HepG2 (cell line): ENCODE results near the gene PSME3IP1. TPM values are rescaled to one million over a fixed set of nuclear protein-coding genes. Genes with fewer than 3 reads are reported as not detected.

Source experiments
- ATAC-seq: fragments of 200-7000 bp; cut with Tn5 transposase; 3 replicates; pipeline ENCODE4 v1.9.1; 2020; ENCODE audit warnings: mild to moderate bottlenecking, moderate library complexity
- BruUV-seq: library from RNA; stranded (reverse); fragments of 400-500 nt; replicated peaks from 2 replicates; lab custom pipeline; 2021; lab: Mats Ljungman, UMichigan
- CTCF ChIA-PET: fragments of 300-600 bp; formaldehyde crosslinking; extraction: SDS; loops from one replicate; lab custom pipeline; 2021; ENCODE audit warnings: low total read pairs, inconsistent platforms, low intra/inter-chr PET ratio; lab: Yijun Ruan, JAX
- POLR2A ChIA-PET: fragments of 350-600 bp; sonication (Branson Sonifier 250); formaldehyde crosslinking; loops from one replicate; lab custom pipeline; 2020; ENCODE audit warnings: antibody characterized with exemption, inconsistent platforms; lab: Yijun Ruan, JAX
- DNase-seq: peaks from one replicate; pipeline ENCODE4 v3.0.0-alpha.2; 2015; ENCODE audit warnings: low spot score
- FAIRE-seq: peaks from 3 replicates; lab custom pipeline; 2011; peaks lifted over from hg19 to GRCh38; lab: Jason Lieb, UNC
- H2AFZ ChIP-seq: one replicate; pipeline ENCODE4 v1.6.1; 2011; ENCODE audit warnings: low read length, inconsistent platforms
- H3K27ac ChIP-seq: fragments of 300-600 bp; 3 replicates; pipeline ENCODE4 v1.8.0; 2011; ENCODE audit warnings: mixed run types, mild to moderate bottlenecking, mixed read lengths, low read length, inconsistent platforms; ENCODE audit not compliant: insufficient read depth; ENCODE audit errors: extremely low read length
- H3K27me3 ChIP-seq, 2 experiments: fragments of 200-600 bp in 1 of 2; 2 replicates in 1 of 2; 3 replicates in 1 of 2; pipeline versions ENCODE4 v1.6.0 to v1.8.0; 2011; ENCODE audit warnings: low read length in 2 of 2, mild to moderate bottlenecking in 2 of 2, moderate library complexity in 2 of 2, inconsistent platforms in 1 of 2; ENCODE audit not compliant: insufficient read depth in 2 of 2, control insufficient read depth in 1 of 2
- H3K36me3 ChIP-seq, 2 experiments: fragments of 200-600 bp in 1 of 2; replicated peaks in 1 of 2; 2 replicates in 1 of 2; 3 replicates in 1 of 2; pipeline versions ENCODE4 v1.5.1 to v1.8.0; 2011; ENCODE audit warnings: low read length in 2 of 2, inconsistent platforms in 1 of 2; ENCODE audit not compliant: insufficient read depth in 2 of 2, control insufficient read depth in 1 of 2
- H3K4me1 ChIP-seq: 2 replicates; pipeline ENCODE4 v1.5.1; 2012; ENCODE audit warnings: low read length, inconsistent platforms; ENCODE audit not compliant: insufficient read depth
- H3K4me2 ChIP-seq: 2 replicates; pipeline ENCODE4 v1.6.0; 2011; ENCODE audit warnings: low read depth, low read length, inconsistent platforms
- H3K4me3 ChIP-seq, 3 experiments: fragments of 200-600 bp in 1 of 3; sonication (generic), shearing (Covaris generic) in 1 of 3; replicated peaks in 1 of 3; 2 replicates each; pipeline ENCODE4 v1.5.1; 2011 to 2016; ENCODE audit warnings: low read length in 3 of 3, inconsistent platforms in 2 of 3, low read depth in 2 of 3, mild to moderate bottlenecking in 2 of 3, control low read depth in 1 of 3, mixed read lengths in 1 of 3; ENCODE audit not compliant: insufficient read depth in 1 of 3
- H3K79me2 ChIP-seq: one replicate; pipeline ENCODE4 v1.6.1; 2011; ENCODE audit warnings: low read length, inconsistent platforms; ENCODE audit not compliant: insufficient read depth
- H3K9ac ChIP-seq: 2 replicates; pipeline ENCODE4 v1.6.0; 2011; ENCODE audit warnings: mild to moderate bottlenecking, low read depth, low read length, inconsistent platforms; ENCODE audit not compliant: insufficient read depth
- H3K9me3 ChIP-seq: 2 replicates; pipeline ENCODE4 v1.5.1; 2012; ENCODE audit warnings: mild to moderate bottlenecking, low read length
- H4K20me1 ChIP-seq: 2 replicates; pipeline ENCODE4 v1.6.0; 2011; ENCODE audit warnings: inconsistent platforms, mild to moderate bottlenecking, low read length, moderate library complexity; ENCODE audit not compliant: insufficient read depth
- BCL3 ChIP-seq: sonication (generic); formaldehyde crosslinking; IDR thresholded peaks from 2 replicates; pipeline ENCODE4 v1.5.1; 2020; ENCODE audit warnings: mild to moderate bottlenecking, missing genetic modification reagents, moderate library complexity
- E2F2 ChIP-seq: sonication (generic); formaldehyde crosslinking; IDR thresholded peaks from 2 replicates; pipeline ENCODE4 v1.4.0; 2020; ENCODE audit warnings: missing genetic modification reagents, borderline replicate concordance
- JUN ChIP-seq: sonication (generic); formaldehyde crosslinking; IDR thresholded peaks from 2 replicates; pipeline ENCODE4 v1.4.0; 2020; ENCODE audit warnings: mild to moderate bottlenecking, missing genetic modification reagents
- JUNB ChIP-seq: sonication (generic); formaldehyde crosslinking; IDR thresholded peaks from 2 replicates; pipeline ENCODE4 v1.8.0; 2022; ENCODE audit warnings: missing genetic modification reagents, mild to moderate bottlenecking, borderline replicate concordance
- KLF16 ChIP-seq, 2 experiments: sonication (generic) in 1 of 2; formaldehyde crosslinking in 1 of 2; IDR thresholded peaks; 2 replicates each; pipeline versions ENCODE4 v1.6.1 to v1.8.0; 2016 to 2023; ENCODE audit warnings: missing genetic modification reagents in 2 of 2, missing compliant biosample characterization in 1 of 2
- NFAT5 ChIP-seq: sonication (generic); formaldehyde crosslinking; IDR thresholded peaks from 2 replicates; pipeline ENCODE4 v1.4.0; 2020; ENCODE audit warnings: missing genetic modification reagents
- NFYC ChIP-seq: IDR thresholded peaks from 2 replicates; pipeline ENCODE4 v1.6.1; 2016; ENCODE audit warnings: missing genetic modification reagents, missing compliant biosample characterization
- ZBED4 ChIP-seq: sonication (generic); formaldehyde crosslinking; IDR thresholded peaks from 2 replicates; pipeline ENCODE4 v1.4.0; 2020; ENCODE audit warnings: missing genetic modification reagents, borderline replicate concordance
- ZNF468 ChIP-seq: sonication (generic); formaldehyde crosslinking; IDR thresholded peaks from 2 replicates; pipeline ENCODE4 v1.8.0; 2022; ENCODE audit warnings: mild to moderate bottlenecking, moderate library complexity, missing genetic modification reagents
- ZNF720 ChIP-seq: sonication (generic); formaldehyde crosslinking; IDR thresholded peaks from 2 replicates; pipeline ENCODE4 v1.4.0; 2020; ENCODE audit warnings: missing genetic modification reagents
- in situ Hi-C: cut with HindIII; loops from 2 replicates; pipeline ENCODE4 v1.10.0; 2017; ENCODE audit warnings: low pct_unique_long_range_greater_than_20kb; ENCODE audit not compliant: extremely low pct_ligation_motif_present
- intact Hi-C: fragments of 100-400 bp; cut with micrococcal nuclease; formaldehyde crosslinking; loops from one replicate; pipeline ENCODE4 v1.10.0; 2022; ENCODE audit not compliant: unreplicated experiment
- polyA plus RNA-seq, 8 experiments: library from polyadenylated mRNA; depleted of rRNA in 3 of 8; stranded (reverse) in 7 of 8; unstranded in 1 of 8; fragments of >200 nt; fragmentation: Illumina TruSeq in 4 of 8; extraction: Trizol in 4 of 8; gene quantifications; 2 replicates each; pipeline versions ENCODE4 v1.2.1 to v1.2.3, GENCODE V29; 2011 to 2016; ENCODE audit warnings: low read depth in 4 of 8, missing spikeins in 1 of 8, mixed read lengths in 1 of 8; ENCODE audit not compliant: insufficient read depth in 1 of 8
- total RNA-seq, 5 experiments: library from RNA; depleted of rRNA; stranded (reverse); fragments of >200 nt; fragmentation: Illumina TruSeq; extraction: Trizol; gene quantifications; 2 replicates each; pipeline ENCODE4 v1.2.3, GENCODE V29; 2016; ENCODE audit warnings: low read depth in 1 of 5

The PSME3IP1 gene
- total and polyA plus RNA-seq, 2 of the 13 experiments (the other 11 are each of a cell fraction or from before 2014, with no cell fraction given): 90.8 to 99.8 TPM

- no peak for TF ChIP-seq NFAT5 (CRISPR knock-in tag)
- TF ChIP-seq KLF16 (CRISPR knock-in tag; IDR thresholded peaks at IDR 0.05): no peak
- no peak for TF ChIP-seq BCL3
- TF ChIP-seq ZNF720 (CRISPR knock-in tag): no peak
- TF ChIP-seq, all 625 proteins: peak for 0
Measured at GRCh38 chr16:57166951-57167350, 18.9 kb downstream of the PSME3IP1 start (continued).

- BruUV-seq: no TSS peak
- Histone ChIP-seq H3K79me2 (no peaks in the 10 kb centered on the region), H3K9ac (no peak overlapping the region), H2AFZ (no peak overlapping the region), H3K9me3 (no peaks in the 10 kb centered on the region), H3K36me3 (peaks cover 17 to 55% of the 10 kb centered on the region in 2 experiments), H3K4me3 (no peak overlapping the region), H3K4me2 (no peak overlapping the region), H3K27ac (no peak overlapping the region), H4K20me1 (no peaks in the 10 kb centered on the region), H3K27me3 (no peaks in the 10 kb centered on the region), H3K4me1 (no peaks in the 10 kb centered on the region)
- DNase-seq: no peak
- CTCF ChIA-PET: no interaction called here
- ATAC-seq: no peak
- POLR2A ChIA-PET: no interaction called here
- FAIRE-seq: no peak
- intact Hi-C loops: no loop called here
- in situ Hi-C loops: loop anchor here (5.0 kb wide), 1 partner anchor 74 kb away; the partner anchor contains the start of gene CPNE2
- TF ChIP-seq ZBED4 (no peak), ZNF468 (no peak), JUN (no peak), E2F2 (CRISPR knock-in tag) (no peak), NFYC (CRISPR knock-in tag) (no peak), JUNB (CRISPR knock-in tag) (no peak)
Measured at GRCh38 chr16:57166451-57166850, 19.4 kb downstream of the PSME3IP1 start.
